ENCODE measurements around the gene GABARAPL1.

DNA sequence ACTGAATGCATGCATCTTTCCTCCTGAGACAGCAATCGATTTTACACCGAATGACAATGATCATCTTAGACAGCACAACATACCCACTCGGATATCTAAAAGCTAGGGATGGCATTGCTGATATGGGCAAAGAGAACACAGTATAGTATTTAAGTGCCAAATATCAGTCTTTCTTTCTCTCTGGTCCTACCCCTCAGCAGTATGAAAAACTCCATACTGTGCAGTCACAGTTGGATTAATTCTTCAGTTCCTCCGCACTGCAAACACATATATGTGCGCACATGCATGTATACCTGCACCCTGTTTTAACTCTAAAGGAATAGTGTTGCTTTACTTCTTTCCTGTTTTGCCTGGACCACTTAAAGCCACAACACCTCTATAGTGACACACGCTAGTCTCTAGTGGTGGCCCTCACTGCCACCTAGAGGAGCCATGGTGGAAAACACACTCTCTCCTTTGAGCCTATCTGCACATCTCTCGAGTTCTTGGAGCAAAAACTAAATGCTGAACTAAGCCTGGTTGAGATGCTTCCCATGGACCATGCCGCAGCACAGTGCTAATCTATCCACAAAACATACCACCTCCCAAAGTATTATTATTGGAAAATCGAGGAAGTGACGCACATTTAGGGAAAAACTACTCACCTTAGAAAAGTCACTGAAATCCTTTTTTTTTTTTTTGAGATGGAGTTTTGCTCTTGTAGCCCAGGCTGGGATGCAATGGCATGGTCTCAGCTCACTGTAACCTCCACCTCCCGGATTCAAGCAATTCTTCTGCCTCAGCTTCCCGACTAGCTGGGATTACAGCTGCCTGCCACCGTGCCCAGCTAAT is 21.9 kb upstream of the GABARAPL1 start:
- TF ChIP-seq POLR2A (IDR thresholded peaks at IDR 0.05; ENCODE audit: low read depth, low read length) (no peak), POLR2AphosphoS5 (IDR thresholded peaks at IDR 0.05; ENCODE audit: low read depth, low read length) (no peak)
